Sigmoid colon (tissue), 7 donors: ENCODE data around the gene ELMO1. TPM values are rescaled to one million over a fixed set of nuclear protein-coding genes. Genes with fewer than 3 reads are reported as not detected.

ENCODE experiments used
- DNase-seq: peaks from one replicate; pipeline ENCODE4 v3.0.0-alpha.2; 2019
- H3K27ac ChIP-seq, 4 donors: fragments of 200-600 bp; sonication (generic); one replicate each; pipeline ENCODE4 v1.5.1; 2016 to 2019; ENCODE audit warnings: mild to moderate bottlenecking in 1 of 4
- H3K27me3 ChIP-seq, 3 donors: fragments of 200-600 bp; sonication (generic); one replicate each; pipeline ENCODE4 v1.5.1; 2019; ENCODE audit warnings: mild to moderate bottlenecking in 1 of 3
- H3K36me3 ChIP-seq, 4 donors: fragments of 200-600 bp; sonication (generic); one replicate each; pipeline ENCODE4 v1.5.1; 2016 to 2019
- H3K4me1 ChIP-seq, 4 donors: fragments of 200-600 bp; sonication (generic); one replicate each; pipeline ENCODE4 v1.5.1; 2017 to 2019
- H3K4me3 ChIP-seq, 4 donors: fragments of 200-600 bp; sonication (generic); one replicate each; pipeline ENCODE4 v1.5.1; 2017 to 2019; ENCODE audit warnings: mild to moderate bottlenecking in 2 of 4, moderate library complexity in 1 of 4
- H3K9me3 ChIP-seq, 4 donors: fragments of 200-600 bp in 3 of 4; sonication (generic) in 3 of 4; one replicate each; pipeline versions ENCODE4 v1.5.1 to v1.6.1; 2013 to 2019
- CTCF ChIP-seq, 4 experiments: fragments of 450-650 bp in 3 of 4; fragments of 200-600 bp in 1 of 4; IDR thresholded peaks; one replicate each; pipeline ENCODE4 v1.5.1; 2016 to 2019; ENCODE audit warnings: antibody characterized with exemption in 4 of 4, mild to moderate bottlenecking in 3 of 4, moderate library complexity in 2 of 4
- EP300 ChIP-seq, 4 donors: sonication (generic); formaldehyde crosslinking; IDR thresholded peaks; one replicate each; pipeline ENCODE4 v1.6.1; 2017; ENCODE audit warnings: antibody characterized with exemption in 4 of 4
- POLR2A ChIP-seq, 2 donors: fragments of 450-650 bp; IDR thresholded peaks; one replicate each; pipeline ENCODE4 v1.6.1; 2016; ENCODE audit warnings: antibody characterized with exemption in 2 of 2, mild to moderate bottlenecking in 2 of 2, moderate library complexity in 2 of 2
- POLR2AphosphoS5 ChIP-seq, 4 donors: sonication (generic); formaldehyde crosslinking; IDR thresholded peaks; one replicate each; pipeline ENCODE4 v1.6.1; 2017; ENCODE audit warnings: antibody characterized with exemption in 4 of 4
- WGBS, 2 donors: extraction: QIAGEN DNeasy Blood & Tissue Kit; methylation state at CpG; one replicate each; pipeline ENCODE4 v1.1.7; 2013; 5-methylcytosine and 5-hydroxymethylcytosine counted together
- intact Hi-C: fragments of 100-400 bp; cut with DNase I; formaldehyde crosslinking; loops from one replicate; pipeline ENCODE4 v1.15.1; 2023
- polyA plus RNA-seq, 3 donors: library from polyadenylated mRNA; stranded (reverse); fragments of 200-250 nt; gene quantifications; one replicate each; pipeline ENCODE4 v1.2.3, GENCODE V29; 2013
- total RNA-seq, 4 donors: library from RNA; depleted of rRNA; stranded (reverse); fragments of >200 nt; gene quantifications; one replicate each; pipeline ENCODE4 v1.1.0, GENCODE V29; 2016
- donor health status: healthy with polysubstance abuse.
- donor health status: Bipolar disorder and iron deficiency.
- donor health status: healthy.

ELMO1 gene
- total and polyA plus RNA-seq, 7 donors: 2.3 to 63.1 (median 33.9) TPM

DNA sequence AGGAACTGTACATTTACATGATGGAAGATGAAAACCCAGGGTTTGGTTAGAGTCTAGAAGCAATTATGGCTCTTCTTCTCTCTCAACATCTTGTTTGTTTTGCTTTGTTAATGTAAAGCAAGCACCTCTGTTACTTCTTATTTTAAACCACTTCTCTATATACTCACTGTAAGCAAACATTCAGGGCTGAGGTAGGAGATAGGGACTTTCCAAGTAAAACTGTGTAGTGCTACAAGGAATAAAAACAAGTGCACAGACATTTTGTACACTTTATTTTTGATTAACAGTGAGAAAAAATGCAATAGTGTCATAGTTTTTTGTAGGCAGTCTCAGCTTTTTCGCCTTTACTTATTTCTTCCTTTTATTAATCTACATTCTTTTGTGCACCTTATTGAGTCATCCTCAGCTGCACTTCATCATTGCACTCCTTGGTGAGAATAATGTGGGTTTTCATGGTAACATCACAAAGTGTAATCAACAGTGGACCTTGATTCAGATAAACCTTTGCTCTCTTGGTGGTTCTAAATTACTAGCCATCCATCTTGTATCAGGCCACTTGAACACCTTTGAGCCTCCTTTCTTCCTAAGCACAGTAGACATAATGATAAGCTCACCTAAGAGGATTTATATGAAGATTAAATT, 52.9 kb downstream of the ELMO1 start:
- Histone ChIP-seq H3K27ac (no peak overlapping the region), H3K4me3 (no peak overlapping the region), H3K36me3 (no peaks in the 10 kb centered on the region), H3K27me3 (no peaks in the 10 kb centered on the region), H3K9me3 (no peaks in the 10 kb centered on the region), H3K4me1 (peaks cover 0 to 5% (median 0%) of the 10 kb centered on the region in 4 donors)
- WGBS, 2 donors: 76 to 97% methylated on average over 1 of the region's 1 CpG
- no peak for TF ChIP-seq EP300 (IDR thresholded peaks at IDR 0.05)
- no peak for TF ChIP-seq CTCF (IDR thresholded peaks at IDR 0.05)
- TF ChIP-seq POLR2A (IDR thresholded peaks at IDR 0.05): no peak
- no peak for TF ChIP-seq POLR2AphosphoS5 (IDR thresholded peaks at IDR 0.05)
- DNase-seq: no peak
- intact Hi-C loops: no loop called here

DNA sequence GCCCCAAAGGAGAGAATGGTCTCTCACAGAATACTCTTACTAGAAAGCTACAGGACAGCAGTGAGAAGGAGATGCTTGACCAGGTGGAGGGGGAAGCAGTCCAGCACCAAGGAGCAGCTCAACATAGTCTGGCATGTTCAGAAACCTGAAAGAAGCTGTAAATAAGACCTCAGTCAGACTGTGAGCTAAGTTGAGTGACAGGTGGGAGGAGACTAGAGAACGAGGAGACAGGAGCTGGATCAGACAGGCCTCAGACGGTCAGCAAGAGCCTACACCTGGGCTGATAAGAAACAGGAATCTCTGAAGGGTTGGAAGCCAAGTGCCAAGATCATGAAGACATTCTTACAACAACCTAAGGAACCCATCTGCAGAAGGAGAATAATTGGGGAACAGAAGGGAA, 54.5 kb downstream of the ELMO1 start:
- no peaks in the 10 kb centered on the region for H3K9me3 ChIP-seq
- no peak overlapping the region for H3K27ac ChIP-seq
- H3K27me3 ChIP-seq: no peaks in the 10 kb centered on the region
- 80 to 85% methylated on average over 2 of the region's 2 CpGs for WGBS, 2 donors
- H3K36me3 ChIP-seq: no peaks in the 10 kb centered on the region
- TF ChIP-seq EP300 (IDR thresholded peaks at IDR 0.05) (no peak), POLR2AphosphoS5 (IDR thresholded peaks at IDR 0.05) (no peak), CTCF (IDR thresholded peaks at IDR 0.05) (no peak), POLR2A (IDR thresholded peaks at IDR 0.05) (no peak)
- intact Hi-C loops: no loop called here
- DNase-seq: no peak
- H3K4me1 ChIP-seq: peaks cover 0 to 5% (median 0%) of the 10 kb centered on the region in 4 donors
- no peak overlapping the region for H3K4me3 ChIP-seq

GRCh38 chr7:37393476-37393875, 55.2 kb downstream of the ELMO1 start:
- Histone ChIP-seq H3K27me3 (no peaks in the 10 kb centered on the region), H3K36me3 (no peaks in the 10 kb centered on the region), H3K9me3 (no peaks in the 10 kb centered on the region), H3K4me1 (peaks cover 0 to 5% (median 0%) of the 10 kb centered on the region in 4 donors), H3K27ac (no peak overlapping the region), H3K4me3 (no peak overlapping the region)
- TF ChIP-seq POLR2A (IDR thresholded peaks at IDR 0.05) (no peak), EP300 (IDR thresholded peaks at IDR 0.05) (no peak), CTCF (IDR thresholded peaks at IDR 0.05) (no peak), POLR2AphosphoS5 (IDR thresholded peaks at IDR 0.05) (no peak)
- WGBS, 2 donors: 94 to 100% methylated on average over 1 of the region's 1 CpG
- intact Hi-C loops: no loop called here
- no peak for DNase-seq

- Histone ChIP-seq H3K27ac (peak overlapping the region in 1 of 4 donors; percentile 17), H3K27me3 (no peaks in the 10 kb centered on the region), H3K4me3 (no peak overlapping the region), H3K4me1 (peaks cover 0 to 5% (median 0%) of the 10 kb centered on the region in 4 donors), H3K9me3 (no peaks in the 10 kb centered on the region), H3K36me3 (no peaks in the 10 kb centered on the region)
- 70 to 71% methylated on average over 1 of the region's 1 CpG for WGBS, 2 donors
- no peak for TF ChIP-seq CTCF (IDR thresholded peaks at IDR 0.05)
- no peak for TF ChIP-seq POLR2AphosphoS5 (IDR thresholded peaks at IDR 0.05)
- no peak for TF ChIP-seq POLR2A (IDR thresholded peaks at IDR 0.05)
- TF ChIP-seq EP300 (IDR thresholded peaks at IDR 0.05): no peak
- intact Hi-C loops: no loop called here
- DNase-seq: no peak
Measured at GRCh38 chr7:37392673-37393017, 56.0 kb downstream of the ELMO1 start.
